Peyer's patch (tissue), 4 donors: ENCODE data around the gene RAMAC. TPM values are rescaled to one million over a fixed set of nuclear protein-coding genes. Genes with fewer than 3 reads are reported as not detected.

Experiments used
- DNase-seq, 3 donors: peaks; one replicate each; pipeline ENCODE4 v3.0.0-alpha.2; 2017 to 2019
- H3K27ac ChIP-seq, 4 donors: fragments of 200-600 bp; sonication (generic); one replicate each; pipeline ENCODE4 v1.5.1; 2016 to 2019
- H3K27me3 ChIP-seq, 2 donors: fragments of 200-600 bp; sonication (generic); one replicate each; pipeline ENCODE4 v1.5.1; 2019
- H3K36me3 ChIP-seq, 3 donors: fragments of 200-600 bp; sonication (generic); one replicate each; pipeline ENCODE4 v1.5.1; 2016 to 2019
- H3K4me1 ChIP-seq, 4 donors: fragments of 200-600 bp; sonication (generic); one replicate each; pipeline ENCODE4 v1.5.1; 2016 to 2019
- H3K4me3 ChIP-seq, 4 donors: fragments of 200-600 bp; sonication (generic); 1 replicate in 3 of 4; 2 replicates in 1 of 4; pipeline ENCODE4 v1.5.1; 2016 to 2019; ENCODE audit warnings: mild to moderate bottlenecking in 1 of 4
- H3K9me3 ChIP-seq, 4 donors: fragments of 200-600 bp; sonication (generic); one replicate each; pipeline ENCODE4 v1.5.1; 2016 to 2019; ENCODE audit warnings: mild to moderate bottlenecking in 1 of 4
- CTCF ChIP-seq, 6 experiments: fragments of 450-650 bp in 4 of 6; fragments of 200-600 bp in 2 of 6; sonication (generic) in 1 of 6; IDR thresholded peaks; one replicate each; pipeline ENCODE4 v1.5.1; 2017 to 2019; ENCODE audit warnings: antibody characterized with exemption in 6 of 6, mild to moderate bottlenecking in 3 of 6, moderate library complexity in 1 of 6
- POLR2A ChIP-seq, 2 donors: fragments of 450-650 bp; IDR thresholded peaks; one replicate each; pipeline ENCODE4 v1.5.1; 2017; ENCODE audit warnings: antibody characterized with exemption in 2 of 2, mild to moderate bottlenecking in 2 of 2, moderate library complexity in 2 of 2
- total RNA-seq, 4 donors: library from RNA; depleted of rRNA; stranded (reverse); fragments of >200 nt; gene quantifications; one replicate each; pipeline ENCODE4 v1.1.0, GENCODE V29; 2016

Gene RAMAC
- total RNA-seq, 4 donors from 2014 or later: 4.5 to 13.0 (median 10.9) TPM

DNA sequence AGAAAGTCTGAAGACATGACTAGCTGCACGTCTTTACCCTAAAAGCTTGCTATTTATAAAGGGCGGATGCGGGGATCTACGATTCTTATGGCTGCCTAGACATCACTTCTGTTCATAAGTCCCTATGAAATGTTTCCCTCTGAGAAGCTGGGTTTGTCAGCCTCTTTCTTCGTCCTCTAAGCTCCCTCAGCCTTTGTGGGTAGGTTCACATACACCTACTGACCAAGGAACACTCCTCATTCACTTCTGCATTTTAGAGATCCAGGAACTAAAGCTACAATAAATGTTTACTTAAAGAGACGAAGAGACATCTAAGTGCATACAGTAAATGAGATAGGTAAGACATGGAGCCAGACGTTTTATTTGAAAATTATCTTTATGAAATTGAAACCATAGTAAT is 16.7 kb upstream of the RAMAC start:
- Histone ChIP-seq H3K36me3 (no peaks in the 10 kb centered on the region), H3K27ac (no peak overlapping the region), H3K27me3 (no peaks in the 10 kb centered on the region), H3K4me1 (no peaks in the 10 kb centered on the region), H3K4me3 (no peak overlapping the region), H3K9me3 (no peaks in the 10 kb centered on the region)
- TF ChIP-seq CTCF (IDR thresholded peaks at IDR 0.05) (no peak), POLR2A (IDR thresholded peaks at IDR 0.05) (no peak)
- DNase-seq: no peak

- no peak for TF ChIP-seq POLR2A (IDR thresholded peaks at IDR 0.05)
- TF ChIP-seq CTCF (IDR thresholded peaks at IDR 0.05): no peak
Observed at GRCh38 chr15:82970078-82970686, 15.8 kb upstream of the RAMAC start.

DNA sequence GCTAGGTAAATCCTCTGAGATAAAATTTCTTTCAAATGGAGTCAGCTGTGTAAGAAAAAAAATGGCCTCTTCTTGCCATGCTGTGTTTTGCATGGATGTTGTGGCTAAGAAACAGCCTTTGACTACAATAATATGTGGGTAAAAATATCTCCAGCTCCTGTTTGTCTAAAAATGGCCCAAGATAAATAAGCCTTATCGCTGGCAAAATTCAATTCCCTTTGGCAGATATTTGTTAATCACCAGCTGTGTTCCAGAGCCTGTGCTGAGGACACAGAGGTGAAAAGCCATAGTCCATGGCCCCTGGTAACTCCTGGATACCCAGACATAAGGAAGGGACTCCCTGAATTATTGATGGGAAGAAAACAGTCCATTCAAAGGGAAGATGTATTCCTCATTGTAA is 15.3 kb upstream of the RAMAC start:
- no peak for DNase-seq
- H3K27ac ChIP-seq: no peak overlapping the region
- H3K27me3 ChIP-seq: no peaks in the 10 kb centered on the region
- no peaks in the 10 kb centered on the region for H3K36me3 ChIP-seq
- no peaks in the 10 kb centered on the region for H3K9me3 ChIP-seq
- no peak for TF ChIP-seq POLR2A (IDR thresholded peaks at IDR 0.05)
- TF ChIP-seq CTCF (IDR thresholded peaks at IDR 0.05): no peak
- H3K4me3 ChIP-seq: no peak overlapping the region
- H3K4me1 ChIP-seq: no peaks in the 10 kb centered on the region

More at GRCh38 chr15:82970078-82970686, 15.8 kb upstream of the RAMAC start:
- Histone ChIP-seq H3K9me3 (no peaks in the 10 kb centered on the region), H3K4me1 (no peaks in the 10 kb centered on the region), H3K36me3 (no peaks in the 10 kb centered on the region), H3K4me3 (no peak overlapping the region), H3K27me3 (no peaks in the 10 kb centered on the region), H3K27ac (no peak overlapping the region)
- no peak for DNase-seq

GRCh38 chr15:82971218-82971984 is 14.6 kb upstream of the RAMAC start:
- Histone ChIP-seq H3K27ac (no peak overlapping the region), H3K36me3 (no peaks in the 10 kb centered on the region), H3K4me3 (no peak overlapping the region), H3K4me1 (no peaks in the 10 kb centered on the region), H3K27me3 (no peaks in the 10 kb centered on the region), H3K9me3 (no peaks in the 10 kb centered on the region)
- DNase-seq: no peak
- TF ChIP-seq POLR2A (IDR thresholded peaks at IDR 0.05): no peak
- TF ChIP-seq CTCF (IDR thresholded peaks at IDR 0.05): no peak

DNA sequence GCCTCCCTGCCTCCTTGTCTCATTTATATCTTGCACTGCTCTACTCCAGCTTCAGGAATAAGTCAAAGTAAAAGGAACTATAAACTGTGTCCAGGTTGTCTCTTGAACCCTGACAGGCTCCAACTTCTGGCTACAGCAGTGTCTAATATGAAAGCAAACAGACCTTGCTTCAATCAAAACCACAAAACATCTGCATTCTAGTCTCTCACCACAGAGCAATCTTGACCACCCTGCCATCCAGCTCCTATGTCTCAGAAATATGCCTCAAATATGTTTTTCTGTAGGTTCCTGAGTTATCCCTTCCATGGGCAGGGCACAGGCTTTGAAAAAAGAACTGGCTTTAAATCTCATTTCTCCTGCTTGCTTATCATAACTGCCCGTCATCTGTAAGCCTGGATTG is 13.0 kb upstream of the RAMAC start:
- H3K9me3 ChIP-seq: no peaks in the 10 kb centered on the region
- no peaks in the 10 kb centered on the region for H3K36me3 ChIP-seq
- no peaks in the 10 kb centered on the region for H3K27me3 ChIP-seq
- no peak for DNase-seq
- no peak overlapping the region for H3K27ac ChIP-seq
- no peak overlapping the region for H3K4me3 ChIP-seq
- no peaks in the 10 kb centered on the region for H3K4me1 ChIP-seq
- TF ChIP-seq CTCF (IDR thresholded peaks at IDR 0.05) (no peak), POLR2A (IDR thresholded peaks at IDR 0.05) (no peak)
